NCI-H146 treated with DMSO at 0.1 percent for 48 hours (cell line): ENCODE data around the gene RGS9BP.
"Not testable (repeated sequence)": the region's sequence is repeated elsewhere in the genome, so short reads cannot be mapped to it uniquely, and the experiment has no call there.

ENCODE experiments used
- DNase-seq: peaks from one replicate; lab custom pipeline; 2025; ENCODE audit not compliant: unreplicated experiment; lab: John Stamatoyannopoulos, UW

Gene RGS9BP

DNA sequence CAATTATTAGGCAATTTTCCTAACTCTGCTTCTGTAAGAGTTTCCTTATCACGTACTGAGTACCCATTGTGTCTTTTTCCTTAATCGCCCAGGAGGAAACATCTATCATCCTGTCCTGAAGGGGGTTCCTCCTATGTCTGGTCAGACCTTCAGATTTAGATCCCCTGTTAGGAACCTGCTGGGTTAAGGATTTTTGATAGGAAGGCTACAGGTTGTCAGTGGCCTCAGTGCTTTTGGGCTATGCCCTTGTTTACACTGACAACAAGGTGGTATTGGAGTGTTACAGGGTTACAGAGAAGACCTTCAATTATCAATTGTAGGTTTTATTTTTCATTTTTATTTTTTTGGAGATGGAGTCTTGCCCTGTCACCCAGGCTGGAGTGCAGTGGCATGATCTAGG, 19.2 kb downstream of the RGS9BP start:
- not testable (repeated sequence) for DNase-seq

DNA sequence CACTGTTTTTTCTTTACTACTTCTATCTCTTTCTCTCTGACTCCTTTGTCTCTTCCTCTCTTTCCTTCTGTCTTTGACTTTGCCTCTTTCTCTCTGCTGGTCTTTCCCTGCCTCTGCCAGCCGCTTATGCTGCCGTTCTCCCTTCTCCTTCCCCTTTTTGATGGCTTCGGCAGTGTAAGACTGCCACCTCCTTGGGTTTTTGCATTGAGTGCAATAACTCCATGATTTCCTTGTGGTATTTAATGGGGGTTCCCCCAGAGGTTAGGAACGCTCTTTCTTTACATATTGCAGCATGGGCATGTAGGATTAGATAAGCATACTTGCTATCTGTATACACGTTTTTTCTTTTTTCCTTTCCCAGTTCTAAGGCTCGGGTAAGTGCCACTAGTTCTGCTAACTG, 19.9 kb downstream of the RGS9BP start:
- DNase-seq = not testable (repeated sequence)

DNA sequence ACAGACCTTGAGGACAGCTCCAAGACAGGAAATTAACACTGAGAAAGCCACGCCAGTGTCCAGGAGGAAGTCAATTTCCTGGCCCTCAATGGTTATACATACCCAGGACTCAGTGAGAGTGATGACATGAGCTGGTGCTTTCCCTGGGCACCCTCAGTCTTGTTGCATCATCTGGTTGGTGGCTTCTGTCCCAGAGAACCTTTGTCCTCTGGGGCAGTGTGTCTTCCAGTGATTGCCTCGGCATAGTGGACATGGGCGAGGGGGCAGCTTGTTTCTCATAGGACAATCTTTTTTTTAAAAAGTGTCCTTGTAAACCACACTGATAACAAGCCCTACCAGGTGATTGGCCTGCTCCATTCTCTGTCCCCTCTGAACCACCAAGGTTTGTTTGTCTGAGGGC, 21.1 kb downstream of the RGS9BP start:
- DNase-seq = not testable (repeated sequence)

DNA sequence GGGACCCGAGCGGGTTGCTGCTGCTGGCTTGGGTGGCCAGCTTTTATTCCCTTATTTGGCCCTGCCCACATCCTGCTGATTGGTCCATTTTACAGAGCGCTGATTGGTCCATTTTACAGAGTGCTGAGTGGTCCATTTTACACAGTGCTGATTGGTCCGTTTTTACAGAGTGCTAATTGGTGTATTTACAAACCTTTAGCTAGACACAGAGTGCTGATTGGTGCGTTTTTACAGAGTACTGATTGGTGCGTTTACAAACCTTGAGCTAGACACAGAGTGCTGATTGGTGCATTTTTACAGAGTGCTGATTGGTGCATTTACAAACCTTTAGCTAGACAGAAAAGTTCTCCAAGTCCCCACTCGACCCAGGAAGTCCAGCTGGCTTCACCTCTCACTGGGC, 24.5 kb downstream of the RGS9BP start:
- DNase-seq = not testable (repeated sequence)

DNA sequence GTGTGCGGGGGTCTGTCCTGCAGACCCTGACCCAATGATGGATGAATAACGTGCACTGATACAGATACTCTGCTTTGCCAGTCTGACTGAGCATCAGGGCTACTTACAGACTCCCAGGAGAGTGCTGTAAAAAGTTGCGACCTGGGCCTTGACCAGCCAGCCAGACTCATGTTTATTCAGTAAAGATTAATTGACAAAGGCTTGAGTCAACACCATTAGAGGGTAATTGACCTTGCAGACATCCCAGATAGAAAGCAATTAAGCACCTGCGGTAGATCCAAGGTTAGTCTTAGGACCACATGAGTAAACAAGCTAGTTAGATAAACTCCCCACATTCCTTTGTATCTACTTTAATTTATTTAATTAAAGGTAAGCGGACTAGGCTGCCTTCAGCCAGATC, 26.4 kb downstream of the RGS9BP start:
- DNase-seq = peak; percentile 90

DNA sequence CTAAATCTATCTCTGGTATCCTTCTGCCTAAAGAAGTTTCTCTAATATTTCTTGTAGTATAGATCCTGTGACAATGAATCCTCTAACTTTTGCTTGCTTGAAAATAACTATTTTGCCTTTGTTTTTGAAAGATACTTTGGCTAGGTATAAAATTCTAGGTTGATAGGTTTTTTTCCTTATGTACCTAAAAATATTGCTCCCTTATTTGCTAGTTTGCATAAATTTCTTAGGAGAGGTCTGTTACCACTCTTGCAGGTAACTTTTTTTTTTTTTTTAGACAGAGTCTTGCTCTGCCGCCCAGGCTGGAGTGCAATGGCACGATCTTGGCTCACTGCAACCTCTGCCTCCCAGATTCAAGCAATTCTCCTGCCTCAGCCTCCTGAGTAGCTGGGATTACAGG, 28.4 kb downstream of the RGS9BP start:
- DNase-seq = not testable (repeated sequence)

DNA sequence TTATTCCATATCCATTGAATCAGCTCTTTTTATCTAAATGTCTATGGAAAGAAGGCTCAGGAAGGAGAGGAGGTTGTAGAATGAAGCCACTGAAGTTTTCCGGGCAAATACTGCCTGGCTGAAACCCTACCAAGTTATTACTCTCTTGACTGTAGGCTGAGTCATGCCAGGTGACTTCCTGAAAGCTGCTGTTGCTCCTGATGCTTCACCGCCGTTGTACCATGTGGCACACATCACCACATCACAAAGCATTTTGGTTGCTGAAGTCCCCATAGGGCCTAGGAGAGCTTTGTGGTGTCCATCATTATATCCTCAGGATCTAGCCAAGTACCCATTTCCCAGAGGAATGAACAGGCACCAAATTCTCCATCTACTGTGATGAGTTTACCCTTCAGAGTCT, 32.8 kb downstream of the RGS9BP start:
- DNase-seq = no peak

DNA sequence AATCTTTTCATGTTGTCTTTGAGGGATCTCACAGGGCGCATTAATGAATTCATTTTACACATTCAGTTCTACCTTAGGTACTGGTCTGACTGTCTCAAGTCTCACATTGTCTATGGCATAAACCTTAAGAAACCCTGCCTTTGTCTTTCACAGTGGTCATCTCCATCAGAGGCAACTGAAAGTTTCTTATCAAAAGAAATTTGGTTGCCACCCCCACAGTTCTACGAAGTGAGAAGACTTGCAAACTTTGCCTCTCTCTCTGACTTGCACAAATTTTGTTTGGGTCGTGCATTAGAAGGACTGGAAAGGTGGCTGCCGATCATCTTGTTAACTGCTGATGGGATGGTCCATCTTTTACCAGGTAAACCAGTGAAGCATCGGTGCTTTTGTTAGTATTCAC, 33.4 kb downstream of the RGS9BP start:
- DNase-seq = no peak

DNA sequence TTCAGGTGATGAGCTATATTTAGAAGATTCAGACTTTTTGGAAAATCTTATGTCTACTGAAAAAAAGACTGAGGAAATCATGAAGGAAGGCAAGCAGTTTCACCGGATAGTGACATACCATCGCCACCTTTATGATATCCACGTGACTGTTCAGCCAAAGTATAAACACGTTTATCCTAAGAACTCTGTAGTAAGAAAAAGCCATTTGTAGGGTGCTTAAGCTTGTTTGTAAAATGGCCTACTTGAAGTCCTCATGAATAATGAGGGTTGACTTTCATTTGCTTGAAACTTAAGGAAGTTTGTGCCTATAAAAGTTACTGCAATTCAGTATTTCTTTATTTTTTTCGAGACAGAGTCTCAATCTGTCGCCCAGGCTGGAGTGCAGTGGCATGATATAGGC, 36.1 kb downstream of the RGS9BP start:
- DNase-seq = no peak

DNA sequence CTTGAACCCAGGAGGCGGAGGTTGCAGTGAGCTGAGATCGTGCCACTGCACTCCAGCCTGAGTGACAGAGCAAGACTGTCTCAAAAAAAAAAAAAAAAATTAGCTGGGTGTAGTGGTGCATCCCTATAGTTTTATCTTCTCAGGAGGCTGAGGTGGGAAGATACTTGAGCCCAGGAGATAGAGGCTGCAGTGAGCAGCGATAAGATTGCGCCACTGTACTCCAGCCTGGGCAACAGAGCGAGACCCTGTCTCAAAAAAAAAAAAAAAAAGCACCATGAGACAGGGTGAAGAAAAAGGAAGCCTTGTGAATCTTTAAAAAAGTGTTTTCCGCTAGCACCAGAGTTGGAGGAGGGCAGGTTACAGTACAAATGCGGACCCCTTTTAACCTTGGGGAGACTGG, 40.6 kb downstream of the RGS9BP start:
- not testable (repeated sequence) for DNase-seq

DNA sequence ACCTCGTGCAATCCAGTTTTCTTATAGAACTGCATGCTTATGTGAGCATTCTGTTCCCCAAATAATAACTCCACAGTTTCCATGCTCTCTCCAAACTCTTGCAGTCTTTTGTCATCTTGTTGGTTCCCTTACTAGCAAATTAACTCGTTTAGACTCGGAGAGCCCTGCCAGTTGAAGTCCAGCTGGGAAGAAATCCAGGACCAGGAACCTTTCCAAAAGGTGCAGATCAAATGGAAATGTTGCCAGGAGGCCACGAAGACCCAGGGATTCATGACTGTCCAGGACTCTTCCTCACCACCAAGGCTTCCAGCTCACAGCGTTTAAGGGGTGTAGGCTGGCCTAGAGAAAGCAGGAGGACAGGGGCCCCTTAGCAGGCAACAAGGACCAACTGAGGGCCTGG, 41.8 kb downstream of the RGS9BP start:
- no peak for DNase-seq

DNA sequence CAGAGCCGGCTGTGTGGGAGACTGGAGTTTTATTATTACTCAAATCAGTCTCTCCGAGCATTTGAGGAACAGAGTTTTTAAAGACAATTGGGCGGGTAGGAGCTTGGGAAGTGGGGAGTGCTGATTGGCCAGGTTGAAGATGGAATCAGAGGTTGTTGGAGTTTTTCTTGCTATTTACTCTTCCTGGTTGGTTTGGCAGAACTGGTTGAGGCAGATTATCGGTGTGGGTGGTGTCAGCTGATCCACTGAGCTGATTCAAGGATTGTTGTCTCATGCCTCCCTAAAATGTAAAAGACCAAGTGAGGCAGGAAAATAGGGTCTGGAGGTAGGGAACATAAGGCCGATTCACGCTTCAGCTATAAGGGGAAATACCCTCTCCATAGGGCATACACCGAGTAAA, 42.6 kb downstream of the RGS9BP start:
- DNase-seq = no peak

DNA sequence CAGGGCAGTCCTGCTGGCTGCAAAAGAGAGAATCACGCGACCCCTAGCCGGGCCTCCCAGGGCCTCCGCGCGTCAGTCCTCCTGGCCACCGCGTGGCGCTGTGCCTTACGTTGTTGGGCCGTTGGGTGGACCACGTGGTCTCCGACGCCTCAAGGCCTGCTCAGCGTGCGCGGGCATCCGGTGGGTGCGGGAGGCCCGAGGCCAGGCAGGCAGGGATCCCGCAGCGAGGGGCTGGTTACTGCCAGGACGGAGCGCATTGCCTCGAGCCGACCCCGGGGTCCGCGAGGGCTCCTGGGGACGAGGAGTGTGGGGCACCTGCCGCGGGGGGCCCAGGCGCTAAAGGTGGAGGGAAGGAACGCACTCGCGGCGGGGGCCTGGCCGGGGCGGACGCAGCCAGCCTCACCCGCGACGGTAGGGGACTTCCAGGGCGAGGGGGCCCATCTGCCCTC, 44.0 kb downstream of the RGS9BP start, which contains the start of gene TDRD12:
Gene TDRD12 (plus strand): TSS at position 157 of the 449 bp plus-strand sequence. CDS start 306 bp downstream, outside the sequence.
- no peak for DNase-seq

DNA sequence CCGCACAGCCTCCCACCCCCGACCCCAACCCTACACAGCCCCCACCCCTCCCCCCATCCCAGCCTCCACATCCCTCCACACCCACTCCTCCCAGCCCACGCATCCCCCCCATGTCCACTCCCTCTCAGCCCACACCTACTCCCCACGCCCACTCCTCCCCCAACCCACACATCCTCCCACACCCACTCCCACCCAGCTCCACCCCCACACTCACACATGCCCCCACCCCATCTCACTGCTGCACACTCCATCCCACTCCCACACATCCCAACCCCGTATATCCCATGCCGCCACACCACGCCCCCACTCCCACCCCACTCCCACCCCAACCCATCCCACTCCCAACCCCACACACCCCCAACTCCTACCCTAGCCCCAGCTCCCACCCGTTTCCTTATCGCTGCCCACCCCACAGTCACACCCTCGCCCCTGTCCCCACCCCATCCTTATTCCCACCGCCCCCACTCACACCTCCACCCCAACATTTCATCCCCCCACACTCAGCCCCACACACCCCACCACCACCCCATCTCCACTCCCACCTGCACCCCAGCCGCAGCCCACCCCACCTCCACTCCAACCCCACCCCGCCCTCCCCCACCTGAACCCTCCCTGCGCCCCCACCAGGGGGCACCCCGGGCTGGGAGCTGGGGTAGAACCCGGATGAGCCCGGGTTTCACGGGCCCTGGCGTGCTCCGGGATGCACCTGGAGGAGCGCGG, 44.7 kb downstream of the RGS9BP start:
- DNase-seq = no peak

DNA sequence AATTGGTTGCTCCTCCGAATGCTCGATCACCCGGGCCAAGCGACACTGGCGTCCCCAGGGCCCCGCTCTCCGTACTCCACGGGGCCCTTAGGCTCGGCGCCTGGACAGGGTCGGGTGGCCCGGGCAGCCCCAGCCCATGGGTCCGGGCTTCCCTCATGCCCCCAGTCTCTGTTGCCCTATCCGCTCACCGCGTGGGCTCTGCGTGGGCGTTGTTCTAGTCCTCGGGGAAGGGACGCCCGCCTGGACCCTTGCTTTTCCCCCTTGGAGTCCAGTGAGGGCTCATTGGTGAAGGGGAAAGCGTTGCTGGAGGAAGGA, 45.2 kb downstream of the RGS9BP start:
- DNase-seq = no peak
